ENCODE measurements around the gene PLCD1.
"Not testable (repeated sequence)": the region's sequence is repeated elsewhere in the genome, so short reads cannot be mapped to it uniquely, and the experiment has no call there.

Gene PLCD1

DNA sequence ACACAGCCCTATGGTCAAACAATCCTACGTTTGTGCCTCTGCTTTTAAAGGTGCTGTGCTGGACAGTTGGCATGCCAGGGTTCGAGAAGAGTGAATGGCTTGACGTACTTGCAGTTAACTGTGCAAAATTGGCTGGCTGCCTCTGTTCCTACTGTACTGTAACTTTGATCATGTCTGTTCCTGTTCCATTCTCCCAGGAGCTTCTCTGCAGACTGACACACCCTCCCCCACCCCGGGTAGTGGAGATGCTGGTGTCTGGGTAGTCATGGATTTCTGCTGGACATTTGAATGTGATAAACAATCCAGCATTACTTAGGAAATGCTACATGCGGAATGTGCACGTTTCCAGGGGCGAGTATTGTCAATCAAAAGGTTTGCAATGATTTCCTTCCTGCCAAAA is 45.4 kb downstream of the PLCD1 start:
- DNase-seq, result no peak

DNA sequence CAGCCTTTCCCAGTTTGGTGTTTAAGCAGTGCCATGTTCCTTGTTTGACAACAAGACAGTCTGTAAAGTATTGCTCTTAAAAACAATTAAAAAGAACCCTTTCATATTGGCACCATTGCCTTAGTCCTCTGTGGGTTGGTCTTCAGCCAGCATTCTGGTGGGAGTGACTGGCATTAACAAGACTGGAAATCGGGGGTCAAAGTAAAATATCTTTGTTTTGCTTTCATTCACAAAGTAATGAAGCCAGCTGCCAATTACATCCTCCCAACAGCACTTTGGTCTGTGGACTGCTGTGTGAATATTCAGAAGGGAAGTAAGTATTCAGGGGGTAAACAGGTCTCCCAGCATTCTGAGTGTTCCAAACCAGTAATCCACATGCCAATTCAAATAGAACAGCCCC is 47.1 kb downstream of the PLCD1 start:
- no peak for DNase-seq

DNA sequence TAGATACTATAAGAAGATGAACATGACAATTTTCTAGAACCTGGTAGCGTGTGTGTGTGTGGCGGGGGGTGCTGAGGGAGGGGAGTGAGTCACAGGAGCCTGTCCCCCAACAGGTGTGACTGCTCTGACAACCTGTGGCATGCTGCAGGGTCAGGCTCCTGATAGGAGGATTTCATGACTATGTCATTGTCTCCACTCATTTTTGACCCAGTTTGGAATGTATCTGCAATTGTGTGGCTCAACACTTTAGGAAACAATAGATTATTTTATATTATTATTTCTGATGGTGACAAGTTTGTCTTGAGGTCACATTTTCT is 48.1 kb downstream of the PLCD1 start:
- DNase-seq, result no peak

DNA sequence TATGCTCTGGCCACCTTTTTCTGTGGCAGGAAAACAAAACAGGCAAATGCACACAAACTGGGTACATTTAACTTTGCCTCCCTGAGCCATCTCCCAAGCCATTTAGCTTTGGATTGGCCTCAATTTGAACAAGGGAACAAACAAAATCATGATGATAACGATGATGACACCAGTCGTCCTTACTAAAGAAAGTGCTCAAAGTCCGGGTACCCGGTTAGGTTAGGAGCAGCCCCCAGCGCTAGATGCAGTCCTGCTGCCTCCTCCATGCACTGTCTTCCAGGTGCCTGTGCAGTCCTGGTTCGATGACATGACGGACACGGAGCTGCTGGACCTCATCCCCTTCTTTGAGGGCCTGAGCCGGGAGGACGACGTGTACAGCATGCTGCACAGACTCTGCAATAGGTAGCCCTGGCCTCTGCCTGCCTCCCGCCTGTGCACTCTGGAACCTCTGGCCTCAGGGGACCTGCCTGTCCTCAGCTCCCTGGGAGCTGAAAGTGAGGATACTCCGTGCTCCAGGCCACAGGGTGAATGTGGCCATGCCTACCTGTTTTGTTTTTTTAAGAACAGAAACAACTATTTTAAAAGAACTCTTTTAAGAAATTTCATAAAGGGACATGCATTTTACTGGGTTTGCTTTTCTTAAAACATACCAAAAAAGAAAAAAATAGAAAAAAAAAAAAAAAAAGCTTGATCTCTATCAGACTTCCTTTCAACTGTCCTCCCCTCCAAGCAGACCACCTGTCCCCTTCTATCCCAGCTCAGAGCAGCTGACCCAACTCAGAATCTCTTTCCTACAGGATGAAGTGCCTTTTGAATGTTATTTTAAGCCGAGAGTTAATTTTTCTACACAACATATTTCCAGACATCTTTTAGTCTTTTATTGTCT is 48.7 kb downstream of the PLCD1 start:
- no peak for DNase-seq

DNA sequence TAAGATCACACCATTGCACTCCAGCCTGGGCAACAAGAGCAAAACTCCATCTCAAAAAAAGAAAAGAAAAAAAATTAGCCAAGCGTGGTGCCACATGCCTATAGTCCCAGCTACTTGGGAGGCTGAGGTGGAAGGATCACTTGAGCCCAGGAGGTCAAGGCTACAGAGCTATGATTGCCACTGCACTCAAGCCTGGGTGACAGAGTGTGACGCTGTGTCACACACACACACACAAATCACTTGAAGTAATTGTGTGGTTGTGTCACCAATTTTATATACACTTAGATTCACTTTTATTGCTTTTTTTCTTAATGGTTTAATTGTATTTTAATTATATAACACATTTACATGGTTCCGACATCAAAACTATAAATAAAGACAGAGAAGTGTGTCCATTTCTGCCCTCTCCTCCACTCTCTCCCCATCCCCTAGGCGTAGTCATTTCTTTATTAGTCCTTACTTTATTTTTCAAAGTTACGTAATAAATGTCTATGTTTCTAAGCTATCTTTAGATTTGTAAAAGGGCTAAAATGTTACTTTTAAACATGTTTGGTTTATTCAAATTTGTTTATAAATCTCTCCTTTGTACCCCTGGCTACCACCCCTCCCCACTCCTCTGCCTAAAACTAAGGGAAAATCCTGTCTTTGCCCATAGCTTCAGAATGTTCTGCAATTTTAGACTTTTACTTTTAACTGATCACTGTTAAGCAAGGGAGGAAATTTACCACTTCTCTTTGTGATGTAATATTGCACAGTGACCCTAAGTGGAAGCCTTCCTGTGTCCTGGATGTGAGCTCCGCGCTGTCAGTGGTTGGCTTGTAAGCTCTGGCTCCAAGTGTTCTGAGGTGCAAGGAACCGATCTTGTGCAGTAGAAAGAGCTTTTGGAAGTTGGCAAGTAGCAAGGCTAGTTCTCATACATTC is 49.6 kb downstream of the PLCD1 start:
- peak; percentile 63 for DNase-seq

DNA sequence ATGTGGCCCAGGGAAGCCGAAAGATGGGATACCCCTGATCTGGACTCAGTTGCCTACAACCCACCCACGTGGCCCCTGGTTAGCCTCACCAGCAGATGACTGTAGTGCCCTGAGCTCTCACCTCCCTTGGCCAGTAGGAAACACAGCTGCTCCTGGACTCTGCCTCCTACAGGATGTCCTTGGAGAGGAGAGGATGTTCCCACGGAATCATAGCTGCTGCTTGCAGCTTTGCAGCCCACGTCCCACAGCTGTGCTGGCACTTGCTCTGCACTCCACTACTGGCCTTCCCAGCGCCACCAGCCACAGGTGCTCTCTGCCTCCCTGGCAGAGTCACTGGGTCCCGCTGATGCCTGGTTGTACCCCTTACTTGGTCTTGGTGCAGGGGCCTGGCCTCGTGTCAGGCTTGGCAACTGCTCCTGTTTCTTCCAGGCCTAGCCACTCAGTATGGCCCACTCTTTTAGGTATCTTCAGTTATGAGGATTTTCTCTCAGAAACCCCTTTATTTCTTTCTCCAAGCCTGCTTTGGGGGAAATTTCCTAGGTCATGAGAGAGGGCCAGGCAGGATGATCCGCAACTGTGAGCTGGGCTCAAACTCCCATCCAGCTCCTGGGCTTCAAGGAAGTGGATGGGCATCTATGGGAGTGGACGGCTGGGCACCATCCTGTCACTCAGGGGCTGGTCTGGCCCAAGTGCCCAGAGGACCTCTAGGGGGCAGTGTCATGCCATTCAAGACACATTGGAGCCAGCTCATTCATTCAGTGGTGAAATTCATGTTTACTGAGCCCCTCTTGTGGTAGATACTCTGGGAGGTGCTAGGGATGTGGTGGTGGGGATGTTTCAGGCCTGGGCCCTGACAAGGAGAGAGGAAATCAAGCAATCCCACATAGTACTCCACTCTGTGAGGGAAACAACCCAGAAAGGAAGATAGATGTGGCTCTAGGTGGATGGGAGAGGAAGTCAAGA is 55.0 kb downstream of the PLCD1 start:
- DNase-seq, result no peak

DNA sequence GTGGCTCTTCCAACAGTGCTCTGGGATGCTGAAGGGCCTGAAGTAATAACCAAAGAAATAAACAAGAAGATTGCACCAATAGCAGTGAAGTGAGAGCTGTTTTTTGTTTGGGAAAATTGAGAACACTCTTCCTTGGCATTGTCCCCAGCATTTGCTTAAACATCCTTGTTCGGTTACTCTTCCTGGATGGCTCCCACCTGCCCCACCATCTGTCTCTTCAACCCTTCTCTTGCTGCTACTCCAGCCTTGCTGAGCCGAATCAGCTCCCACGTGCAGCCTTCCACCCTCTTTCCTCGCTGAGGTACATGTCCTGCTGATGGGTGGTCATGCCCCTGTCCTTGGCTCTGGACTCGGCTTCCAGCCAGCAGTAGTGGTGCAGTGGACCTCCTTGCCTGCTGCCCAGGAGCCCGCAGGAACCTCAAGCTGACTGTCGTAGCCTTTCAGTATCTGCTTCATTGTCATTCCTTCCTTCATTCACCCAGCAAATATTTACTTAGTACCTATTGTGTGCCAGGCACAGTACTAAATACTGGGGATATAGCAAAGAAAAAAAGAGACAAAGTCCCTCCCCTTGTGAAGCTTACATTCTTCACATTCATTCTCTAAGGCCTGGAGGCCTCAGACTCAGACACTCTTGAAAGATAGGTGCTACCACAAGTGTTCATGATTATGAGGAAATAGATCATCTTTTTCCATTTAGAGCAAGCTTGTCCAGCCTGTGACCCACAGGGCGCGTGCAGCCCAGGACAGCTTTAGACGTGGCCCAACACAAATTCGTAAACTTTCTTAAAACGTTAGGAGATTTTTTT is 56.0 kb downstream of the PLCD1 start:
- DNase-seq, result no peak

DNA sequence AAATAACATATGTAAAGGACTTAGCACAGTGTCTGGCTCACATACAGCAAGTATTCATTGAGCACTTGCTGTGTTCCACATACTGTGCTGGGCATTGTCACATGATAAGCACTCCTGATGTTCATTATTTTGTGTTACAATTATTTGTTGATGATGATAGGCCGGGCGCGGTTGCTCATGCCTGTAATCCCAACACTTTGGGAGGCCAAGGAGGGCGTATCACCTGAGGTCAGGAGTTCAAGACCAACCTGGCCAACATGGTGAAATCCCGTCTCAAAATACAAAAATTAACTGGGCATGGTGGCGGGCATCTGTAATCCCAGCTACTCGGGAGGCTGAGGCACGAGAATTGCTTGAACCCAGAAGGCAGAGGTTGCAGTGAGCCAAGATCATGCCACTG is 57.4 kb downstream of the PLCD1 start:
- not testable (repeated sequence) for DNase-seq

DNA sequence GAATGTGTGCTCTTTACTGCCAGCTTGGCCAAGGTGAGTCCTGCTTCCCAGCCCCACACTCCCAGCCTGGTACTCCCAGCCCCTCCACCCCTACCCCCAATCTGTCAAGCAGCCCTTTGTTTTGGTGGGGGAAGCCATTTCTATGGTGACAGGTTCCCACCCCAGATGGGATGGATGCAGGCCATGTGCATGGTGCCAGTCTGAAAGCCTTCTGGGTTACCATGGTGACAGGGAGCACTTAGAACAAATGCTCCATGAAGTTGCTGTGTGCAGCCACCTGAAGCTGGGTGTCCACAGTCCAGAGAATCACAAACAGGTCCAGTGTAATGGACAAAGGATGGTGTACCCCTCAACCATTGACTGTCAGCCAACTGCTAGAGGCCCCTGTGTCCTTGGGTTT is 58.0 kb downstream of the PLCD1 start:
- no peak for DNase-seq

DNA sequence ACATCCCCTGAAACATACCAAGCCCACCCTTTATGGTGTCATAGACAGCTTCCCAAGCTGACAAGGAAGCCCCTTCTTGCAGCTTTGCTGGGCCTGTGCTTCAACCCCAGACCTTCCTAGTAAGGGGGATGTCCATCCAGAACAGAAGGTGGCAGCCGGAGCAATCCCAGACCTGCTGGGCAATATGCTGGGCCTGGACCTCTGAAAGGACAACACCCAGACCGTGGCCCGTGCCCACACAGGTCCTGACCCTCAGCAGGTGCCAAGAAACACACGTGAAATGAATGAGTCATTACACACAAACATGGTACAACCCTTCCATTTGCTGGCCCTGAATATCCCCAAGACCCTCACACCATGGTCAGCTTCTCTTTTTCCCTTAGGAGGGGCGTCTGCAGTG is 58.6 kb downstream of the PLCD1 start:
- no peak for DNase-seq

DNA sequence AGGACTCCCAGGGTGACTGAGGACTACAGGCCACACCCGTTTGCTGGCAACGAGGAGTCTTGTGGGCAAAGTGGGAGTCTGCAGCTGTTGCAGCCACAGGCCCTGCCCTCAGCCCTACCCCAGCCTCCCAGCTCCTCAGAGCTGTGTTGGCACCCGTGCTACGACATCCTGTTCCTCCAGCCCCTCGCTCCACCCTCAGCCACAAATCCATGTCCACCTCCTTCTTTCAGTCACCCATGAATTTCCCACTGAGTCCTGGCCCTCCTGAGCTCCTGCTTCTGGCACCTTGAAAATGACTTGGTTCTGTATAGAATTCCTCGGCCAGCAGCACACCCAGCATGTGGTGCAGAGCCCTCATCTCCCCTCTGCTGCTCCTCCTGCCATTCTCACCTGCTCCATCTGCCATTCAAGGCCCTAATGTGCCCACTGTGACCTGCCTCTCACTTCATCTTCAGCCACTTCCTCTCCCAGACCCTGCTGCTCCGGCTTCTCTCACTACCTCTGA is 59.8 kb downstream of the PLCD1 start:
- DNase-seq, result no peak

DNA sequence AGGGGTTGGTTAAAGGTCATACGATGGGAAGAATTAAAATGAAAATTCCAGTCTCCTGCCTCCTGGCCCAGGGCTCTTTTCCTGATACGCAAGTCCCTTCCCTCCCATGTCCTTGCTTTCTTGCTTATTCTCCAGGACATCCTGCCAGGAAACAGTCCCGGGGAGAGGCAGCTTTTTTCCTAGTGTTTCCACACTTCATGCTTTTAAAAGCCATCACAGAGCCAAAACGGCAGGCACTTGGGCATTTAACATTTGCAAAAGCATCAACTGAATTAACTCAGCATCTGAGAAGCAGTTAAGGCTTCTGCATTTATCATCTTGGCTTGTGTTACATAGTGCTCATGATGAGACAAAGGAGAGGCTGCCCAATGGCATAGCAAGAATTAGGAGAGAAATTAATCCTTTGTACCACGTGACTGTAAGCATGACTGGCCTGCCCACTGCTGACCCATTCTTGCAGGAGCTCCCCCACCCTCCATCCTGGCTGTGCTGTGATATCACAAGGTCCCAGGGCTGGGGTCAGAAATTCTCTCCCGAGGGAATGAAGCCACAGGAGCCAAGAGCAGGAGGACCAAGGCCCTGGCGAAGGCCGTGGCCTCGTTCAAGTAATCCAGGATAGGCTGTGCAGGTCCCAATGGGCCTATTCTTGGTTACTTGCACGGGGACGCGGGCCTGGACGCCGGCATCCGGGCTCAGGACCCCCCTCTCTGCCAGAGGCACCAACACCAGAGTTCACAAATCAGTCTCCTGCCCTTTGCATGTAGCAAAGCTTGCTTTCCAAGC is 60.4 kb downstream of the PLCD1 start:
- no peak for DNase-seq

DNA sequence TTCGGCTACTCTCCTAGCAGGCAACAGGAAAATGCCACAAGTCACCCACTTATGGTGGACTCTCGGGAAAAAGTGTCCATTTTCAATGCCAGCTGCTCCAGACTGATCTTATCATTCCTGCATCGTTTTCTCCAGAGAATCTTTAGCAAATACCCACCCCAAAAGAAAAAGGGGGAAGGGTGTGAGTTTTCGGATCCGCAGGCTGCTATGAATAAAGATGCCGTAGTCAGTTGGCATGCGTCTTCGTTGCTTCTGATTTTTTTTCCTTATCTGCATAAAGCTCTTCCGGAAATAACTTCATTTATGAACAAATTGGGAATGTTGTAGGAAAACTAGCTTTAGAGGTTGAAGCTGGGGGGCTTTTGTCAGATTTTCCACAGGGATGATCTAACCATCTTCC is 61.2 kb downstream of the PLCD1 start:
- DNase-seq, result no peak

DNA sequence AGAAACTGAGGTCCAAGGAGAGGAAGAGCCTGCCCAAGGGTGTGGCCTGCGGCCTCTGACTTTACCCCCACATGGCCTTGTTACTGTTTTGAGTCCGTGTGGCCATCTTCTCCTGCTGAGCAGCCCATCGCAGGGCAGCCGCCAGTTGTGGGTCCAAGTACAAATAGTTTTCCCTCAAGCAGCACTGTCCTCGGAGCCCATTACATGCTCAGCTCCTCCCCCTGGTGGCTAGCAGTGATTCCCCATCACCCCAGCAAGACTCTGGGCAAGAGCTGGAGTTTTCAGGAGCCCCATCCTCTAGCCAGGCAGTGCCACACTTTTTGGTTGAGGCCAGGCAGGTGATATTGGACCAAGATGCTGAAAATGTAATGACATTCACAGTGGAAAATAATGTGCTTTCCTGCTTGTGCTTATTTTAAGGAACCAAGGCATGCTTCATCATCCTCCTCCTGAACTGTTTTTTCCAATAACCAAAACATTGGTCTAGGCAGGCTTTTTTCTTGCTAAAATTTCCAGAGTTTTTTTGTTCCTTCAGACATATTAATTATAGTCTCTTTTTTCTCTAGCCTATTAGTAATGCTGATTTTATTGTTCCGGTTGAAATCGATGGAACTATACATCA is 62.1 kb downstream of the PLCD1 start:
- DNase-seq, result no peak

DNA sequence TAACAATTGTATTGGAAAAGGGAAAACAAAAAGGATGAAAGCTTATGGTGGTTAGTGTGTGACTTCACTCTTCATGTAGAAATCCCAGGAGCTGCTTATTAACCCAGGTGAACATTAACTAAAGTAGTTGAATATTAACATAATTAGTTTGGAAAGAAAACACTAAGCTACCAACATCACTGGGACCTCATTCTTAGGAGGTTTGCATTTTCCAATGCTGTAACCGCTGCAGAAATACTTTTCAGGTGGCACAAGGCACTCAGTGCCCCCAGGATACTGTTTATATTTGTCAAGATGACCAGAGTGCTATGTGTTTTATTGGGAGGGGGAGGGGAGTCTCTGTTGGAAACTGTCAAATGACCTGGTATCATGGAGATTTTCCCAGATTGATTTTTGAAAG is 64.7 kb downstream of the PLCD1 start:
- DNase-seq, result no peak

DNA sequence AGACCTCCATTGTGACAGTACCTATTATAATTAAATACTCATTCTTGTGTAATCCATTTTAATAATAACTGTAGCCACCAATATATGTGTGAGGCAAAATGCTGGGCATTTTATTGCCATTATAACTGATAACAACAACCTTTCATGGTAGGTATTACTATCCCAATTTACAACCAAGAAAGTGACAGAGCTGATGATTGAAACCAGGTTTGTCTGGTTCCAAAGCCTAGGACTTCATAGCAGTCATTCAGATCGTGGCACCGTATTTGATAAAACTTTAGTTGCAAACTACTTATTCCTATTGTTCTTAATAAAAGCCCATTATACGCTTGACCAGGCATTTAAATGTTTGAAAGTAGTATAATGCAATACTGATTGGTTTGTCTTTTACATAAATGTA is 65.3 kb downstream of the PLCD1 start:
- no peak for DNase-seq

DNA sequence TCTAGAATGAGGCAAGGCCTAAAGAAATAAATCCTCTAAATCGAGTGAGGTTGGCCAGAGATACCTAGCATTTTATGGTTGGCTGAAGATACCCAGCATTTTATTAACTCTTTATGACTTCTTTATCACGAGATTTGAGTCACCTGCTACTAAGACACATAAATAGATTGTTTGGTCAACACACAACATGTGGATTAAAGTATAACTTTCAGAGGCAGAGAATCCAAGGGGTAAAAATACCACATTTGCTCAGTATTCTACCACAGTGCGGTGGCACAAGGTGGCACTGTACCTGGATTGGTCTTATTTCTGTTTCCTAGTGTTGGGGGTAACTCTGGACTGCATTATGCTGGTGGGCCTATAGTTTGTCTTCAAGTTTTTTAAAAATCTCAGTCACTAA is 65.8 kb downstream of the PLCD1 start:
- no peak for DNase-seq

DNA sequence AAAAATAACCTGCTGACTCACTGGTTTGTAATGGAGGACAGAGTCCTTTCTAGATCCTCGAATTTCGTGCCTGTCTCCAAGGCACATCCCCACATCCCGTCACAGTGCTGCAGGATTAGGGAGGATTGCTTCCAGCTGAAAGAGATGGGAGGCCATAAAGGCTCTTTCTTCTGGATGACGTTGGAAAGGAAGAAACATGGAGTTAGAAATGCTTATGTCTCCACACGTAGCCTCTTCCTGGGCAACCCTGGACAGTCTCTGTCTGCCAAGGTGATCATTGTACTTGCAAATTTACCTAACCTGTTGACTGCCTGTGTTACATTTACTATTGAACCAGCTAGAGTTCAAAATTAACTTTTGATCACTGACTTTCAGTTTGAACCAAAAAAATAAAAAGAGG is 66.4 kb downstream of the PLCD1 start:
- no peak for DNase-seq

DNA sequence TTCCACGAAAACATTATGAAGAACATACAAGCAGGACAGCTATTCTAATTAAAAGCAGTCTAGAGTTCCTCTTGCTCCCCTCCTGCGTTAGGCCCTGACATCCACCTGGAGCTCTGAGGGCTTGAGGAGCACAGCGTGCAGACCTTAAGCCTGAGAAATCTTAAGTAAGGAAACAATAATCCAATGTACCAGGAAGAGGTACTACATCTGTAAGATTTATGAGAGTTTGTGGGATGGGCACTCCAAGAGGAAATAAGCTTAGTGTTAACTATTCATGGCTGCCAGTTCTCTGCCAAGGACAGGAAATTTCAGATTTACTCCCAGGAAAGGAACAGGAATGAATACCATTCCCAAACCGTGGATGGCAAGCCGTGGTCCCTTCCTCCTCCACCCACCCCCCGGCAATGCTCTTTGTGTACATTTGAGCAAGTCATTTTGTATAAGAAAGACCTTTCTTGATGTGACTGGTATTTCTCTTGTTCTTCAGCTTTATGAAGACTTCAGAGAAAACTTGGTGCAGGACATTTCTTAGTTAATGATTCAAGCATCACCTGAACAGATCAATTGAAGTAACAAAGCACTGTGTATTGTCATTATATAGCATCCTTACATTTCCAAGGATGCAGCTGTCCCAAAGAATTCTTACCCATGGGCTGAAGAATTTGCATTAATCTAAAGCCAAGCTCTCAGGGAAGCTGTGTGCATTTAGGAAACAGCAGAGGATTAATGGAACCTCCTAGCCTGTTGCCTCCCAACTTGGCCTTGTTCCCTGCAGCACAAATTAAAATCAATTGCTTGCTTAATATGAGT is 67.6 kb downstream of the PLCD1 start:
- DNase-seq, result no peak

DNA sequence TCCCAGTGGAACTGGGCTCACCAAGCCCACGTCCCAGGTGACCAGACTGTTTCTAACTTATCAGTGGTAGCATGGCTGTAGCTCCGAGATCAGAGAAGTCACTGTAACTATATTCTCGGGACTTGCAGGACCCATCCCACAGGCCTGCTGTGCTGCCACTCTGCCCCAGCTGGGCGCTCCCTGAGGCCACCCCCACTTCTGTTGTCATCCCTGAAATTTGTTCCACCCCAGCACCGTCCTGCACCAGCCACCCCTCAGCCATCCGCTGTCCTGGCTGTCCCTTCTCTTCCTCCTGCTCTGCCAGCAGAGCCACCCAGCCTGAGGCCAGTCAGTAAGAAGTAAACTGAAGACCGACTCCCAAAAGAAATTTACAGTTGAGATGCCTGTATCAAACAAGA is 71.9 kb downstream of the PLCD1 start:
- no peak for DNase-seq

Data from SIG-M5 (cell line).